BJ (cell line): ENCODE measurements around the gene TMEM100. TPM values are rescaled to one million over a fixed set of nuclear protein-coding genes. Genes with fewer than 3 reads are reported as not detected.

ENCODE experiments used
- CTCF ChIA-PET: fragments of 350-600 bp; formaldehyde crosslinking; extraction: SDS; loops from one replicate; lab custom pipeline; 2021; ENCODE audit warnings: antibody characterized with exemption, inconsistent platforms; lab: Yijun Ruan, JAX
- POLR2A ChIA-PET: fragments of 300-600 bp; sonication (Branson Sonifier 250); formaldehyde crosslinking; extraction: SDS; loops from one replicate; lab custom pipeline; 2021; ENCODE audit warnings: antibody characterized with exemption; lab: Charles Lee
- DNase-seq: peaks from one replicate; pipeline ENCODE4 v3.0.0-alpha.2; 2011; ENCODE audit warnings: low read depth
- H3K27me3 ChIP-seq: 2 replicates; pipeline ENCODE4 v1.6.0; 2011; ENCODE audit warnings: low read length; ENCODE audit not compliant: control insufficient read depth, insufficient read depth
- H3K36me3 ChIP-seq: 2 replicates; pipeline ENCODE4 v1.5.1; 2011; ENCODE audit warnings: low read length; ENCODE audit not compliant: control insufficient read depth, insufficient read depth
- H3K4me3 ChIP-seq: 2 replicates; pipeline ENCODE4 v1.5.1; 2011; ENCODE audit warnings: low read depth, mild to moderate bottlenecking, control low read depth, low read length
- CTCF ChIP-seq: IDR thresholded peaks from 2 replicates; pipeline ENCODE4 v1.5.1; 2011; ENCODE audit warnings: low read depth, mild to moderate bottlenecking, control low read depth, inconsistent platforms, low read length, moderate library complexity; ENCODE audit not compliant: insufficient read depth
- polyA plus RNA-seq: library from polyadenylated mRNA; depleted of rRNA; stranded (reverse); fragments of >200 nt; gene quantifications from 2 replicates; pipeline ENCODE4 v1.2.3, GENCODE V29; 2011

Gene TMEM100
- polyA plus RNA-seq, 1 experiment = 0.07 TPM

GRCh38 chr17:55760643-55761355, 38.1 kb upstream of the TMEM100 start:
- H3K27me3 ChIP-seq = no peaks in the 10 kb centered on the region
- TF ChIP-seq CTCF = no peak
- ChIA-PET POLR2A (no interaction called here), CTCF (interaction anchor here (0.6 to 1.6 kb wide), 4 partner anchors 9 to 58 kb away, joined by 3 to 4 read pairs (median 4); no protein-coding TSS in a partner anchor)
- no peaks in the 10 kb centered on the region for H3K36me3 ChIP-seq
- DNase-seq = no peak
- no peak overlapping the region for H3K4me3 ChIP-seq

- ChIA-PET CTCF (interaction anchor here (0.7 to 1.4 kb wide), 2 partner anchors 9 to 245 kb away, joined by 3 to 4 read pairs; no protein-coding TSS in a partner anchor), POLR2A (no interaction called here)
- TF ChIP-seq CTCF = no peak
- Histone ChIP-seq H3K4me3 (no peak overlapping the region), H3K36me3 (no peaks in the 10 kb centered on the region; the same call in 1 of the 2 replicates), H3K27me3 (no peaks in the 10 kb centered on the region)
- DNase-seq = no peak
Measured at GRCh38 chr17:55758171-55758570, 35.5 kb upstream of the TMEM100 start.

- POLR2A ChIA-PET = no interaction called here
- CTCF ChIA-PET = interaction anchor here (1.4 kb wide), 1 partner anchor 244 kb away, joined by 3 read pairs; no protein-coding TSS in a partner anchor
- no peak for DNase-seq
- no peak for TF ChIP-seq CTCF
- H3K36me3 ChIP-seq = no peaks in the 10 kb centered on the region; the same call in 1 of the 2 replicates
- no peaks in the 10 kb centered on the region for H3K27me3 ChIP-seq
- H3K4me3 ChIP-seq = no peak overlapping the region
Measured at GRCh38 chr17:55757659-55758058, 35.0 kb upstream of the TMEM100 start.

- no peaks in the 10 kb centered on the region; the same call in 1 of the 2 replicates for H3K36me3 ChIP-seq
- TF ChIP-seq CTCF = no peak
- no peak for DNase-seq
- CTCF ChIA-PET = no interaction called here
- H3K4me3 ChIP-seq = no peak overlapping the region
- POLR2A ChIA-PET = no interaction called here
- no peaks in the 10 kb centered on the region for H3K27me3 ChIP-seq
Measured at GRCh38 chr17:55756689-55757088, 34.0 kb upstream of the TMEM100 start.

- POLR2A ChIA-PET = no interaction called here
- CTCF ChIA-PET = interaction anchor here (1.0 to 1.3 kb wide), 3 partner anchors 11 to 34 kb away, joined by 3 to 6 read pairs (median 5); no protein-coding TSS in a partner anchor
- no peak for DNase-seq
- no peak for TF ChIP-seq CTCF
- H3K36me3 ChIP-seq = no peaks in the 10 kb centered on the region; the same call in 1 of the 2 replicates
- H3K27me3 ChIP-seq = no peaks in the 10 kb centered on the region
- H3K4me3 ChIP-seq = peak overlapping the region; percentile 62
Measured at GRCh38 chr17:55751720-55752250, 29.1 kb upstream of the TMEM100 start.
